Neural cell (in vitro differentiated cells): Measurements from ENCODE around the gene SUGCT. TPM values are rescaled to one million over a fixed set of nuclear protein-coding genes. Genes with fewer than 3 reads are reported as not detected.

ENCODE experiments used
- H2AFZ ChIP-seq: fragments of 200-600, 300-800 bp; sonication (generic), shearing (Covaris generic); 2 replicates; pipeline ENCODE4 v1.6.0; 2014; ENCODE audit warnings: low read depth, mild to moderate bottlenecking, antibody characterized with exemption, low read length, moderate library complexity
- H3F3A ChIP-seq: fragments of 200-600 bp; shearing (Covaris generic); 2 replicates; pipeline ENCODE4 v1.6.1; 2016; ENCODE audit warnings: mild to moderate bottlenecking, moderate library complexity, mixed read lengths, antibody characterized with exemption, low read length; ENCODE audit not compliant: insufficient read depth, poor library complexity, severe bottlenecking
- H3K27ac ChIP-seq: fragments of 200-600, 300-800 bp; sonication (generic), shearing (Covaris generic); 2 replicates; pipeline ENCODE4 v1.5.1; 2014; ENCODE audit warnings: mild to moderate bottlenecking, low read length, moderate library complexity
- H3K27me3 ChIP-seq: fragments of 300-800, 200-600 bp; sonication (generic), shearing (Covaris generic); 2 replicates; pipeline ENCODE4 v1.6.0; 2014; ENCODE audit warnings: mild to moderate bottlenecking, low read depth, low read length, moderate library complexity; ENCODE audit not compliant: insufficient read depth
- H3K36me3 ChIP-seq: fragments of 300-800, 200-600 bp; sonication (generic), shearing (Covaris generic); 2 replicates; pipeline ENCODE4 v1.5.1; 2014; ENCODE audit warnings: mild to moderate bottlenecking, antibody characterized with exemption, low read length, moderate library complexity; ENCODE audit not compliant: insufficient read depth
- H3K4me2 ChIP-seq: fragments of 300-800, 200-600 bp; sonication (generic), shearing (Covaris generic); 2 replicates; pipeline ENCODE4 v1.6.0; 2014; ENCODE audit warnings: mild to moderate bottlenecking, low read length
- H3K4me3 ChIP-seq: fragments of 300-800, 200-600 bp; sonication (generic), shearing (Covaris generic); 2 replicates; pipeline ENCODE4 v1.5.1; 2014; ENCODE audit warnings: mild to moderate bottlenecking, low read length, moderate library complexity
- H3K79me2 ChIP-seq: fragments of 200-600 bp; shearing (Covaris generic); replicated peaks from 2 replicates; pipeline ENCODE4 v1.6.0; 2014; ENCODE audit warnings: mild to moderate bottlenecking, low read length, moderate library complexity; ENCODE audit not compliant: insufficient read depth
- H3K9ac ChIP-seq: fragments of 300-800, 200-600 bp; sonication (generic), shearing (Covaris generic); 2 replicates; pipeline ENCODE4 v1.6.1; 2016; ENCODE audit warnings: mild to moderate bottlenecking, low read length, mixed read lengths
- H3K9me2 ChIP-seq: fragments of 200-600 bp; shearing (Covaris generic); 2 replicates; pipeline ENCODE4 v1.6.1; 2016; ENCODE audit warnings: mild to moderate bottlenecking, low read length, mixed read lengths; ENCODE audit not compliant: insufficient read depth
- H3K9me3 ChIP-seq: fragments of 200-600, 300-800 bp; sonication (generic), shearing (Covaris generic); 2 replicates; pipeline ENCODE4 v1.6.1; 2016; ENCODE audit warnings: mild to moderate bottlenecking, mixed run types, low read length, moderate library complexity, mixed read lengths
- H4K20me1 ChIP-seq: fragments of 200-600 bp; shearing (Covaris generic); 2 replicates; pipeline ENCODE4 v1.6.1; 2016; ENCODE audit warnings: mild to moderate bottlenecking, mixed run types; ENCODE audit not compliant: insufficient read depth
- CTCF ChIP-seq: fragments of 450-650 bp; IDR thresholded peaks from 2 replicates; pipeline ENCODE4 v1.5.1; 2014; ENCODE audit warnings: antibody characterized with exemption, mild to moderate bottlenecking, moderate library complexity; ENCODE audit not compliant: poor library complexity, severe bottlenecking
- EP300 ChIP-seq: fragments of 450-650 bp; conservative IDR thresholded peaks from 2 replicates; pipeline ENCODE4 v1.6.1; 2014; ENCODE audit warnings: antibody characterized with exemption, mild to moderate bottlenecking, moderate library complexity; ENCODE audit not compliant: poor library complexity, severe bottlenecking
- EZH2 ChIP-seq: fragments of 200-600, 300-800 bp; shearing (Covaris generic), sonication (generic); IDR thresholded peaks from 2 replicates; pipeline ENCODE4 v1.6.1; 2014; ENCODE audit warnings: antibody characterized with exemption, low read length, borderline replicate concordance, mild to moderate bottlenecking; ENCODE audit not compliant: insufficient read depth, poor library complexity, severe bottlenecking
- MXI1 ChIP-seq: fragments of 450-650 bp; conservative IDR thresholded peaks from 2 replicates; pipeline ENCODE4 v1.6.1; 2014; ENCODE audit warnings: antibody characterized with exemption, mild to moderate bottlenecking; ENCODE audit not compliant: poor library complexity, severe bottlenecking
- POLR2AphosphoS5 ChIP-seq: IDR thresholded peaks from 2 replicates; pipeline ENCODE4 v1.6.1; 2012
- RAD21 ChIP-seq: fragments of 450-650 bp; conservative IDR thresholded peaks from 2 replicates; pipeline ENCODE4 v1.6.1; 2014; ENCODE audit warnings: antibody characterized with exemption, mild to moderate bottlenecking, moderate library complexity
- REST ChIP-seq: IDR thresholded peaks from 2 replicates; pipeline ENCODE4 v1.6.1; 2012; ENCODE audit warnings: borderline replicate concordance
- SMC3 ChIP-seq: fragments of 450-650 bp; conservative IDR thresholded peaks from 2 replicates; pipeline ENCODE4 v1.6.1; 2014; ENCODE audit warnings: antibody characterized with exemption, mild to moderate bottlenecking, moderate library complexity; ENCODE audit not compliant: poor library complexity
- TAF1 ChIP-seq: IDR thresholded peaks from 2 replicates; pipeline ENCODE4 v1.6.1; 2012; ENCODE audit warnings: low read depth
- polyA plus RNA-seq: library from polyadenylated mRNA; depleted of rRNA; stranded (reverse); fragments of >200 nt; gene quantifications from 2 replicates; pipeline ENCODE4 v1.2.3, GENCODE V29; 2014

The SUGCT gene
- polyA plus RNA-seq, 1 donor from 2014 or later, result not detected

- Histone ChIP-seq H3K79me2 (no peaks in the 10 kb centered on the region), H3F3A (no peaks in the 10 kb centered on the region), H3K9ac (no peak overlapping the region), H3K9me2 (no peaks in the 10 kb centered on the region), H3K27me3 (no peaks in the 10 kb centered on the region), H3K27ac (no peak overlapping the region), H3K4me2 (no peak overlapping the region), H3K4me3 (no peak overlapping the region), H3K36me3 (no peaks in the 10 kb centered on the region), H4K20me1 (no peaks in the 10 kb centered on the region), H3K9me3 (no peaks in the 10 kb centered on the region), H2AFZ (no peak overlapping the region)
- TF ChIP-seq CTCF (no peak), TAF1 (no peak), SMC3 (no peak), EZH2 (no peak)
Measured at GRCh38 chr7:40310258-40310657, 175.5 kb downstream of the SUGCT start.

- H4K20me1 ChIP-seq, result no peaks in the 10 kb centered on the region
- no peak overlapping the region for H3K4me2 ChIP-seq
- H3K79me2 ChIP-seq, result no peaks in the 10 kb centered on the region
- H3K4me3 ChIP-seq, result no peak overlapping the region
- H3K27ac ChIP-seq, result no peak overlapping the region
- H3K27me3 ChIP-seq, result no peaks in the 10 kb centered on the region
- H3K9me2 ChIP-seq, result no peaks in the 10 kb centered on the region
- H2AFZ ChIP-seq, result no peak overlapping the region
- no peak overlapping the region for H3K9ac ChIP-seq
- H3K36me3 ChIP-seq, result no peaks in the 10 kb centered on the region
- H3K9me3 ChIP-seq, result no peaks in the 10 kb centered on the region
- TF ChIP-seq POLR2AphosphoS5 (no peak), SMC3 (no peak), REST (no peak), EP300 (no peak), RAD21 (no peak), CTCF (no peak), MXI1 (no peak), TAF1 (no peak), EZH2 (no peak)
- H3F3A ChIP-seq, result no peaks in the 10 kb centered on the region
Measured at GRCh38 chr7:40311307-40311706, 176.5 kb downstream of the SUGCT start.
